Stimulated activated CD4-positive, alpha-beta T cell treated with anti-CD3 and anti-CD28 coated beads, Interleukin-4, amount 100 ng/mL, for 48 hours (primary cell): Measurements from ENCODE around the gene ITGA7.

Experiments used
- DNase-seq, 2 donors: peaks; one replicate each; pipeline ENCODE4 v3.0.0-alpha.2; 2020; ENCODE audit warnings: low read depth in 2 of 2

ITGA7 gene

DNA sequence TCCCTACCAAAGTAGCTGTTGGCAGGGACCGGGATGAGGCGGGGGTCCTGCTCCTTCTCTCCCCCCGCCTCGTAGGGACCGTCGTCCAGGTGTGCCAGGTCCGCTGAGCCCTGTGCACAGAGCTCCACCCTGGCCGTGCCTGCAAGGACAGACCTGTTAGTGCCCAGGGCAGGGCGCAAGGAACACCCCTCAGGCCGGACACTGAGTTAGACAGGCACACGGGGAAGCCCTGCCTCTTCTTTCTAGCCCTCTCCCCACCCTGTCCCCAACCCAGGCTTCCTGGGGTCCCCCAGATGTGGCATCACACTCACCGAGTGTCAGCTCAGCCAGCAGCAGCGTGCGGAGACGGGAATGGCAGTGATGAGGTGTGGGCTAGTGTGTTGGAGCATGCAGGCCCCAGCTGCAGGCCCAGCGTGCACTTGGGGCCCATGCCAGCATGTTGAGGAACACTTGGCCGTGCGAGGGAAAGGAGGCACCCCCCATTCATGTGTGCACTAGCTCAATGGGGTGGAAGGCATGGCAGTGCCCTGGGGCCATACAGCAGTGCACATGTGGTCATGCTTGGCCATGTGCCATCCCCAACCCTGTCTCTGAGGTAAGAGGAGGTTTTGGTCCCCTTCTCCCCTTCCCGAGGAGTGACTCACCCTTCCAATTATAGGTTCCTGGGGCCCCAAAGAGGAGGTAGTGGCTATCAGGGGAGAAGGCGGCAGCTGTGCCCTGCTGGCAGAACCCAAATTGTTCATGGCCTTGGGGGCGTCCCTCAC is 7.3 kb downstream of the ITGA7 start:
- no peak for DNase-seq

GRCh38 chr12:55699471-55700055 is 8.1 kb downstream of the ITGA7 start:
- no peak for DNase-seq

GRCh38 chr12:55698965-55699364 is 8.7 kb downstream of the ITGA7 start:
- DNase-seq, result no peak

- no peak for DNase-seq
Observed at GRCh38 chr12:55698241-55698955, 9.3 kb downstream of the ITGA7 start.

DNA sequence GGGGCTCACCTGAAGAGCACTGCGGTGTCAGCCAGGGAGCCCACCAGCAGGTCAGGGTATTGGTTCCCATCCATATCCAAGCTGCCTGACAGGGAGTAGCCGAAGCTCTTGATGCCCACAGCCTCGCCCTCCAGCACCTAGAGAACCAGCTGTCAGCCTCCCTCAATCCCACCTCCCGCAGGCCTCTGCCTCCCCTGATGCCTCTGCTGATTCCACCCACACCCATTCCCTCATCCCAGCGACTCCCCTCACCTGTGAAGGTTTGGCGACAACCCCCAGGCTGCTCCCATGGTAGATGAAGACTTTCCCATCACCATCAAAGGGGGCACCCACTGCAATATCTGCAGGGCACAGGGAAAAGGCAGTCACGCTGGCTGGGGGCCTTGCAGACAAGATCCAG is 10.0 kb downstream of the ITGA7 start:
- no peak for DNase-seq

- no peak for DNase-seq
Observed at GRCh38 chr12:55696796-55697462, 10.8 kb downstream of the ITGA7 start.

GRCh38 chr12:55696141-55696540 is 11.6 kb downstream of the ITGA7 start:
- DNase-seq, result no peak

DNA sequence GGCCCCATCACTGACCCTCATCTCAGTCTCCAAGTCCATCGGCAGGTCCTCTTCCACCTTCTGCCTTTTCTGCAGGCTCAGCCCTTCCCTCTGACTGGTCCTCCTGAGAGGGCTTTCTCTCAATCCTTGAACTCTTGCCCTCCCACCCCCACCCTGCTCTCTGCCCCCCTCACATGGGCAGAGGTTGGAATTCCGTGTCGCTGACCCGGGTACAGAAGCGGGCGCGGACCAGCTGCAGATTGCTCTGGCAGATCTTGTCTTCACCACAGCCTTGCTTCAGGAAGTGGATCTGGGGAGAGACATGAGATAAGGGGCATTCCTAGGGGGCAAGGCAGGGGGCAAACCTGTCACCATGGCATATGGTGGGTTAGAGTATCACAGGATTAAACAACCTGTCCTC is 12.4 kb downstream of the ITGA7 start:
- DNase-seq, result no peak

DNA sequence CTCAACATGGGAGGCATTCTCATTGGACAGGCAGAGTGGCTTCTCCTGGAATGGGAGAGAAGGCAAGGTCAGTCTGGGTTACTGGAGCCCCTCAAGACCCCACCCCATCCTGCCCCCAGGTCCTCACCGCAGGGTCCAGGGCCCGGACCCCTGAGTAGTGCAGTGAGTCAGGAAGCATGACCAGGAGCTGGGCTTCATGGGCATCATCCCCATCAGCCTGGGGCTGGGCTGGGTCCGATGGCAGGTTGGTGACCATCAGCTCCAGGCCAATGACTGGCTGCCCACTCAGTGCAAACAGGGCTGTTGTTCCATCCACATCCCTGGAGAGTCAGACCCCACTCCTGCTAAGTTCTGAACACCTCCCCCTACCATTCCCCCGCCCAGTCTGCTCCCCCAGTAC is 13.1 kb downstream of the ITGA7 start:
- no peak for DNase-seq

GRCh38 chr12:55694188-55694515 is 13.6 kb downstream of the ITGA7 start:
- DNase-seq, result no peak

DNA sequence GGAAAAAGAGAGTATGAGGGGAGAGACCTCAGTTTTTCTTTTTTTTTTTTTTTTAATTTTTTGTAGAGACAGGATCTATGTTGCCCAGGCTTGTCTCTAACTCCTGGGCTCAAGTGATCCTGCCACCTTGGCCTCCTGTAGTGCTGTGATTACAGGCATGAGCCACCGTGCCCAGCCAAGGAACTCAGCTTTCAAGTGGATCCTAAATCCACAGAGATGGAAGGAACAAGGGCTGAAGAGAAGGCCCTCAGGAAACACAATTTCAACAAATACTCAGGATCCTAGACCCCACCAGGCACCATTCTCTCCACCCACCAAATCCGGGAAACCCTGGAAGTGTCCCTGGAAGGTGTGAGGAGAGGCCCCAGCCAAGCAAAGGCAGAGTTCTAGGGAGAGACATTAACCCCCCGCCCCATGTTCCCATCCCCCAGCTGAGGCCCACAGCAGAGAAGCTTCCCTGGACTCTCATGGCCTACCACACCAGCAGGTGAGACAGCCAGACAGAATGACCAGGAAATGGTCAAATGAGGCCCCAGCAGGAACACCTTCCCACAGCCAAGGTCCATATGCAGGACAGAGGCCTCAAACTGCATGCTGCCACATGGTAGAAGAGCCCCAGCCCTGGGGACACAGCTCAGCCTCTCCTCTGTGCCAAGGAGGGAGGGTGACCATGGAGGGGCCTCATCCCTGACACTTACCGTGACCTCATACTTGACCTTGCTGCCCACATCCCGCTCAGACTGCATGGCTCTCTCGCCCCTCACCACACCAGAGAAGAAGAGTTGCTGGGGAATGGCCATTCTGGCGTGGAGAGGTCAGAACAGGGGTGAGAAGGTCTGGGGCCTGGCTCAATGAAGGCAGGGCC is 14.1 kb downstream of the ITGA7 start:
- DNase-seq, result no peak

DNA sequence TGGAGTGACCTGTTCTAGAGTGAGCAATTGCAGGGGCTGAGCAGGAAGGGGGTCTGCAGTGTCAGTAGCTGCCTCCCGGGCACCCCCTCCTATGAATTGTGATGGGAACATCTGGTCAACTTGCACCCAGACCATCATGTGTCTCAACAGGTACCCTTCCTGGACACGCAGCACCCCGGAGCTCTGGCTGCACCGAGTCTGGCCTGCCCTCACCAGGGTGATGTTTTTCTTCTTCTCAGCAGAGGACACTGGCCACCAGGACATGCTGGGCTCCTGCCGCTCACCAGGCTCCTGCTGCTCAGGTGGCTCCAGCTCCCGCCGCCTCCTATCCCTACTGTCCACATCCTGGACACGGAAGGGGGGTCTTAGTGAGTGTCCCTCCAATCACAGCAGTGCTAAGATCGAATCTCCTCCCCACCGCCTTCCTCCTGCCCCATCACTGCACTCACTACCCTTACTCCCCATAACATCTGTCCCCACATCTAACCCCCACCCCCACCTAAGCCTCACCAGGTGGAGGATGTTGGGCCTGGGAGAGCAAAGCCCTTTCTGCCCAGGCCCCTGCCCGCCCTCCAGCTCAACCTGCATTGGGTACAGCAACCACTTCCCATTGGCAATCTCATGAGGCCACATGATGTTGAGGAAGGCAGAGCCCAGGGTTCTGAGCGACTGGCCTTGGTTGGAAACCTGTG is 14.9 kb downstream of the ITGA7 start:
- no peak for DNase-seq

- DNase-seq, result no peak
Observed at GRCh38 chr12:55688716-55689655, 18.7 kb downstream of the ITGA7 start.

- DNase-seq, result no peak
Observed at GRCh38 chr12:55687746-55688145, 20.0 kb downstream of the ITGA7 start.

GRCh38 chr12:55686366-55687010 is 21.2 kb downstream of the ITGA7 start:
- no peak for DNase-seq

DNA sequence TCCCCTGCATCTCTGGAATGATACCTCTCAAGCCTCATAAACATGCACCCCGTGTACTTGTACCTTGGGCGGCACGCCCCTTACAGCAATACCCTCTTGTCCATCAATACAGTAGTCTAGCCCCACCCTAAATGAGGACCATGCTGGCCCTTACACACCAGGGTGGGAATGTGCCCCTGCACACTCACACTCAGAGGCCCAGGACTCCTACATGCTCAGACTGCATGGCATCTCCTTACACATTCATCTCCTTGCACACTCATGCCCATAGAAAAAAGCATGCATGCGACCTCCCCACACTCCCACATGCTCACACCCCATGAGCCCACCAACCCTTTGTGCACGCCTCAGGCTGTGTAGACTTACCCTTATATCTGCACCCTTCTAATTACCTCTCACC is 22.0 kb downstream of the ITGA7 start:
- no peak for DNase-seq

DNA sequence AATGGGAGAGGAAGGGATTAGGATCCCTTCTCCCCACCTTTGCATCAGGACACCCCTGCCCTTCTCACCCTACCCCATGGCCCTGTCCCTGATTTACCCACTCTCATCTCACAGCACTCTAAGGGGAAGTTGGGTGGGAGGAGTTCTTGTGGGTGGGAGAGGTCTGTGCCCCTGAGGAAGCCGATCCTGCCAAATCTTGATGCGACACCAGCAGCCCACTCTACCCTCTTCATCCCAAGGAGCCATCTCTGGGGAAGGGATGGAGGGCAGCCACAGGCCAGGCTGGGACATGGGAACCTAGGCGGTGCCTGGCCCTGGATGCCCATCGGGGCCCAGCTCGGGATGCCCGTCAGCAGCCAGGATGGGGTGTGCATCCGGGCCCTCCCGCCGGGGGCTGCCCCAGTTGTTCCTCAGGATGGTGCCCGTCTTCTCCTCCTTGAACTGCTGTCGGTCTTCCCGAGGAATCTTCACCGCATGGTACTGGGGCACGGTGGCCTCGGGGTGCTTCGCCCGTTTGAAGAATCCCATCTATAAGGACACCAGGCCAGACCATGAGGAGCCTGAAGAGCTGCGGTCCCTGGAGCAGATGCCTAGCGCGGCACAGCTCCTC is 22.8 kb downstream of the ITGA7 start:
- DNase-seq, result no peak

- no peak for DNase-seq
Observed at GRCh38 chr12:55683676-55684075, 24.0 kb downstream of the ITGA7 start.
